HG03342 (cell line): Measurements from ENCODE around the gene GAS7.

Experiments
- ATAC-seq: cut with Tn5 transposase; IDR thresholded peaks from one replicate; pipeline ENCODE4 v1.9.1; 2021; ENCODE audit warnings: mild to moderate bottlenecking, moderate library complexity; ENCODE audit not compliant: unreplicated experiment

Gene GAS7

GRCh38 chr17:10198509-10199249 is at the start of gene GAS7:
Gene GAS7, minus strand, starts transcription at chr17:10198606.
- ATAC-seq = no peak

GRCh38 chr17:10247810-10248209 is 49.4 kb upstream of the GAS7 start:
- no peak for ATAC-seq

DNA sequence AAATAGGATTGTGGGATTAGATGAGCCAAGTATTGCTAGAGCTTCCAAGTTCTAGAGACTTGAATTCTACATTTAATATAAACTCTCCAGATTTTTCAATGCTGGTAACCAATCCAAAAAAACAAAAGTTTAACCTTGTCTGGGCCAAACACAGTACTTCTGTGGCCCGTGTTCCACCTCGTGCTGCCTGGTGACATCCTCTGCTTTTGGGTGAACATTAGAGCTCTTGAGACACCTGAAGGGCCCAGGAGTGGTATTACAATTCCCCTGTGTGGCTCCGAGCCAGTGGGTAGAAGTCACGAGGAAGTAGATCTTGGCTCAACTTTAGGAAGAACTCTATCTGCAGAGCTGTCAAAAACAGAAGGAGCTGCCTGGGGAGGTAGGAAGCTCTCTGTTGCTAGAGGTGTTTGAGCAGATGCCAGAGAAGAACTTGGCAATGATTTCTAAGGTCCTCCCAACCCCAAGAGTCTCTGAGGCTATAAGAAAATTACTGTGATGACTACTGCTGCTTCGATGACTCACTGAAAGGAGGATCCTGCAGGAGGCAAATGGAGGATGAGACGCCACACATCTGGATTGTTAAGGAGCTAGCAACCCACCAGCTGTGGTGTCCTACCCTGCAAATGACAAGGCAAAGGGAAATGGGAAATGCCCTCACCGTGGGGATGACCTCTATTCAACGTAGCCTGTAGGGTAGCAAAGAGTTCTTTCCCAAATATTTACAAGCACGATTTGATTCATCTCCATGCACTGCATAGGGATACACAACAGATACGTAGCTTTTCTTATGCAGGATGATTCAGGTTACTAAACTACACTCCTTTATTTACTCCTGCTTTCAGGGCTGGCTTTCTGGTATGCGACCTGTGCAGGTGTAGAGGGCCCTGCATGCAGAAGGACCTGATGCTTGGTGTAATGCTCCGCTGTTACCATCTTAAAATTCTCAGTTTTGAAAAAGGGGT is 45.8 kb upstream of the GAS7 start:
- no peak for ATAC-seq

- no peak for ATAC-seq
Observed at GRCh38 chr17:10241781-10242180, 43.4 kb upstream of the GAS7 start.

GRCh38 chr17:10238661-10239060 is 40.3 kb upstream of the GAS7 start:
- no peak for ATAC-seq

DNA sequence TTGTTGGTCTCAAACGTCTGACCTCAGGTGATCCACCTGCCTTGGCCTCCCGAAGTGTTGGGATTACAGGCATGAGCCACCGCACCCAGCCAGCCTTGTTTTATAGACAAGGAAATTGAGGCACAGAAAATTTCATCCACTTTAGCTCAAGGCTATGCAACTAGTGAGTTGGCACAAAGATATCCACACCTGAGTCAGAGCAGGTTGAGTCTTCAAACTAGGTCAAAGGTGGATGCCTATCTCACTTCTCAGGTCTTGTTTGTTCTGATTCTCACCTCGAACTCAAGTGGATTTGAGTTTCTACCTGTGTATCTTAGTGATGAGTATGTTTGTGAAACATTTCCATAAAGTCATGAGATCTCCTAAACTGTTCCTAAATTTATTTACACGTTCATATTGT is 35.6 kb upstream of the GAS7 start:
- ATAC-seq = no peak

DNA sequence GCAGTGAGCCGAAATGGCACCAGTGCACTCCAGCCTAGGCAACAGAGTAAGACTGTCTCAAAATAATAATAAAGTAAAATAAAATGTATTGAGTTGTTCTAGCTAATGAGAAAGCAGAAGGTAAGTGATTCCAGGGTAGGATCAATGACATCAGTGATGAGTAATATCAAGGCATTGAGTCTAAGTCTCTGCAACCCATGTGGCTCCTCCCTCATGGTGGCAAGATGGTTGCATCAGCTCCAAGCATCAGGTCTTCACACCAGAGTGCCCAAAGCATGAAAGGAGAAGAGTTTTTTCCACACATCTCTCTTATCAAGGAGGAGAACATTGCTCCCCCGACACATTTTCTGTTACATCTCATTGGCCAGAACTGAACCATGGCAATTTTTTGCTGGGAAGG is 34.8 kb upstream of the GAS7 start:
- ATAC-seq = no peak

GRCh38 chr17:10229181-10229580 is 30.8 kb upstream of the GAS7 start:
- ATAC-seq = no peak

- ATAC-seq = no peak
Observed at GRCh38 chr17:10226930-10227695, 28.7 kb upstream of the GAS7 start.

- no peak for ATAC-seq
Observed at GRCh38 chr17:10224582-10225195, 26.3 kb upstream of the GAS7 start.

GRCh38 chr17:10219193-10219592 is 20.8 kb upstream of the GAS7 start:
- ATAC-seq = no peak

DNA sequence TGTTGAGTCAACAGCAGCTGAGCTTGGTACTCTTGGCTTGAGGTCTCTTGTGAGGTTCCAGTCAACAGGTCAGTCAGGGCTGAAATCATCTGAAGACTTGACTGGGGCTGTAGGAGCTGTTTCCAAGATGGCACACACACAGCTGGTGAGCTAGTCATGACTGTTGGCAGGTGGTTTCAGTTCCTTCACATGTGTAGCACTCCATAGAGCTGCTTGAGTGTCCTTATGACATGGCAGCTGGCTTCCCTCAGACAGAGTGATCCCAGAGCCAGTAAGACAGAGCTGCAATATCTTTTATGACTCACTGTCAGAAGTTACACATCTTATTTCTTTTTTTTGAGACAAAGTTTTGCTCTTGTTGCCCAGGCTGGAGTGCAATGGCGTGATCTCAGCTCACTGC is 19.5 kb upstream of the GAS7 start:
- ATAC-seq = no peak

- ATAC-seq = no peak
Observed at GRCh38 chr17:10216213-10216938, 18.0 kb upstream of the GAS7 start.

DNA sequence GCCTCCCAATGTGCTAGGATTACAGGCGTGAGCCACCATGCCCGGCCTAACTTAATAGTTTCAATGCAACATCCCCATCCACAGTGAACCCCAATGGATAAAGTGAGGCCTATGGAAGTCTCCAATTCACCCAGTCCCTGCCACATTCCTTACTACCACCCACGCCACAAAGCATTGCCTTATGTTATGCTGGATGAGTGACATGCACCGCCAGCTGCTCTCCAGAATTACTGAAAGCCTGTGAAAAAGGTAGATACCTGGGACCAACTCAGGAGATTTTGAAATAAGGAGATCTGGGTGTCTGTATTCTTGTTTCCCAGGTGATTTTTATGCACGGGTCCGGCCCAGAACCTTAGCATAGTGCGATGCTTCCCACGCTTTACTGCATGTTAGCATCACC is 16.9 kb upstream of the GAS7 start:
- ATAC-seq = no peak

DNA sequence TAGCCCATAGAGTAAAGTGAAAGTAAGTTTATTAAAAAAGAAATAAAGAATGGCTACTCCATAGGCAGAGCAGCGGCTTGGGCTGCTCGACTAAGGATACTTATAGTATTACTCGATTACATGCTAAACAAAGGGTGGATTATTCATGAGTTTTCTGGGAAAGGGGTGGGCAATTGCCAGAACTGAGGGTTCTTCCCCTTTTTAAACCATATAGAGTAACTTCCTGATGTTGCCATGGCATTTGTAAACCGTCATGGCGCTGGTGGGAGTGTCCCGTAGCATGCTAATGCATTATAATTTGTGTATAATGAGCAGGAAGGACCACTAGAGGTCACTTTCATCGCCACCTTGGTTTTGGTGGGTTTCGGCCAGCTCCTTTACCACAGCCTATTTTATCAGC is 13.3 kb upstream of the GAS7 start:
- ATAC-seq = no peak

DNA sequence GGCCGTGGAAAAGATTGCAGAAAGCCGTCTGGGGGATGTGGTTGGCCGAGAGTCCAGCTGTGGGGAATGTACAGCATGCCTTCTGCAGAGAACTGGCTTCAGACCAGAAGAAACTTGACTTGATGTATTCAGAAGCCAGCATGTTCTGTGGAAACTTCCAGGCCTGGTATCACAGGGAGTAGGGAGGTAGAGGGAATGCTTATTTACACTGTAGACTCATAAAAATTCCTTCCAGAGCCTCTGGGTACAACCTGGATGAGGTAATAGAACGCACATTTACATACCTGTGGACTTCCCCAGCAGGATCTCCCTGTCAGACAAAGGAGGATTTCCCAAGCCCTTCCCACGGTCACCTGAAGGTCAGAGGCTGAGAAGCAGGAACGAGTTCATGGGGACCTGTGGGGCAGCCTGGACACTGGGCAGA is 11.8 kb upstream of the GAS7 start:
- ATAC-seq = no peak

- ATAC-seq = no peak
Observed at GRCh38 chr17:10208604-10209193, 10.3 kb upstream of the GAS7 start.

GRCh38 chr17:10207153-10207552 is 8.7 kb upstream of the GAS7 start:
- ATAC-seq = no peak

DNA sequence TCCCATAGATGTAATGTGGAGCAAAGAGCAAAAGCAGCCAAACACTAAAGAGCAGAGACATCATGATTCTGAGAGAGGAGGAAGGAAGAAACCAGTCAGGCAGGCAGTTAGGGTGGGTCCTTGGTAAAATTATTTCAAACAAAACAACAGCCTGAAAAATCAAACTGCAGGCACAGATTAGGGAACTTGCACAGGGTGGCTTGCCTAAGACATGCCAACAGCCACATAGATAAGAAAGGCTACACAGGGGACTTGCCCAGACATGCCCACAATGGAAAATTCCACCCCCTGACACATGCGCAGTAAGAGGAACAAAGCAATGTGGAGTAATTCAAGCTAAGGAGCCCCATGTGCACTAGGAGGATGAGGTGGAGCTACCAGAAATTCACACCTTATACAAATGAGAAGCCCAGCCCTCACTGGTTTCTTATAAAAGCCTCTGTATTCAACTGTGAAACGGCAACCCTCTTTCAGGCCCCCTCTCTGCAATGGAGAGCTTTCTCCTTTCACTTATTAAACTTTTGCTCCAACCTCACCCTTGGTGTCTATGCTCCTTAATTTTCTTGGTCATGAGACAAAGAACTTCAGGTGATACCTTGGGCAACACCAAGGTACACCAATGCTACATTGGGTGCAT is 7.3 kb upstream of the GAS7 start:
- ATAC-seq = no peak
